ENCODE results near the gene B3GAT2. TPM values are rescaled to one million over a fixed set of nuclear protein-coding genes. Genes with fewer than 3 reads are reported as not detected.

Gene B3GAT2
- total RNA-seq, 1 experiment from 2014 or later: not detected

DNA sequence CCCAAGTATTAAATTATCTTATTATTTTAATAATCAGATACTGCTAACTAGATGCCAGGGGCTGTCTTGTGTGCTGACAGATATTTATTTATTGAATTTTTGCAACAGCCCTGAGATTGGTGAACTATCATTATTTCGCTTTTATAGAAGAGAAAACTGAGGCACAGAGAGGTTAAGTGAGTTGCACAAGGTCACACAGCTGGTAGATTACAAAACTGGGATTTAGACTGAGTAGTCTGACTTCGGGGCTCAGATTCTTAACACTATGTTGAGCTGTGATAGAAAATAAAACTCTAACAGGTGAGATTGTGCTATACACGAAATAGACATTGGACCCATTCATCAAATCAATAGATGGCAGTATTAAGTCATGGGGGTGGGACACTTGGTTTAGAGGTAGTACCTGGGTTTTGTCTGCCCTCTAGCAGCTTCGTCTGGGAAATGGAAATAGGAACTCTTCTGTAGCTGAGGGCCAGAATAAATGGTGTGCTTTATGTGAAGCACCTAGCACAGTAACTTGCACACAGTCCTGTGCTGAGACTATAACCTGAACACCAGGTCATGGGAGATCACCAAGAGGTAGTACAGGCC is 113.4 kb downstream of the B3GAT2 start:
- no peak for DNase-seq (ENCODE audit: low spot score)

DNA sequence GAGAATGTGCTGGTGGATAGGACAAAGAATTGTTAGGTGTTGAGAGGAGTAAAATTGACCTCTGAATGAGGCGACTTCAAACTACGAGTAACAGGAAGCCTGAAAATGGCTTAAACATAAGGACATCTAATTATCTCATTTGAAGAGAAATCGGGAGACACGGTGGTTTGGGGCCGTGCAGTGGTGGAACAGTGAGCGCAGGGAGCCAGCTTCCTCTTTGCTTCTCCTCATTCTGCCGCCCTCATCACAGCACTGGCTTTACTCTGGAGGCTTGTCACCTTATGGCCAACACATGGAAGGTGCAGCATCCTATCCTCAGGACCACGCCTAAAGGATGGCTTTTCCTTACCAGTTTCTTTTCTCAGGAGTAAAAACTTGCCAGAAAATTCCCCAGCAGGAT is 114.3 kb downstream of the B3GAT2 start:
- DNase-seq (ENCODE audit: low spot score): no peak

DNA sequence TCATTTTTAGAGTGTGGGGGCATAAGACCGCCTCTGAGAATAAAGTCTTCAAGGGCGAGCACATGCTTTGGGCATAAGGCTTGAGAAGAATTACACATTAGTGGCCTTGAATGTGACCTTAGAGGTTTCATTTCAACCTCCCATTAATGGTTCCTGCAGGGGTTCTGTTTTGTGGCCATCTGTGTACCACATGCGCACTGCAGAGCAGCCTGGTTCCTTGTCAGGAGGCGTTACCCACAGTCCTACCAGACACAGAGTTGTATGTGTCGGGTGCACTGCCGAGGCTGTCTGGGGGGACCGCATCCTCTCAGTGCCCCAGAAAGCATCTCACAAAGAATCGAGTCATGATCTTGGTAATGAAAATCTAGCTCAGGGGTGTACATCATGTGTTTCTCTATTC is 115.7 kb downstream of the B3GAT2 start:
- DNase-seq (ENCODE audit: low spot score): no peak

DNA sequence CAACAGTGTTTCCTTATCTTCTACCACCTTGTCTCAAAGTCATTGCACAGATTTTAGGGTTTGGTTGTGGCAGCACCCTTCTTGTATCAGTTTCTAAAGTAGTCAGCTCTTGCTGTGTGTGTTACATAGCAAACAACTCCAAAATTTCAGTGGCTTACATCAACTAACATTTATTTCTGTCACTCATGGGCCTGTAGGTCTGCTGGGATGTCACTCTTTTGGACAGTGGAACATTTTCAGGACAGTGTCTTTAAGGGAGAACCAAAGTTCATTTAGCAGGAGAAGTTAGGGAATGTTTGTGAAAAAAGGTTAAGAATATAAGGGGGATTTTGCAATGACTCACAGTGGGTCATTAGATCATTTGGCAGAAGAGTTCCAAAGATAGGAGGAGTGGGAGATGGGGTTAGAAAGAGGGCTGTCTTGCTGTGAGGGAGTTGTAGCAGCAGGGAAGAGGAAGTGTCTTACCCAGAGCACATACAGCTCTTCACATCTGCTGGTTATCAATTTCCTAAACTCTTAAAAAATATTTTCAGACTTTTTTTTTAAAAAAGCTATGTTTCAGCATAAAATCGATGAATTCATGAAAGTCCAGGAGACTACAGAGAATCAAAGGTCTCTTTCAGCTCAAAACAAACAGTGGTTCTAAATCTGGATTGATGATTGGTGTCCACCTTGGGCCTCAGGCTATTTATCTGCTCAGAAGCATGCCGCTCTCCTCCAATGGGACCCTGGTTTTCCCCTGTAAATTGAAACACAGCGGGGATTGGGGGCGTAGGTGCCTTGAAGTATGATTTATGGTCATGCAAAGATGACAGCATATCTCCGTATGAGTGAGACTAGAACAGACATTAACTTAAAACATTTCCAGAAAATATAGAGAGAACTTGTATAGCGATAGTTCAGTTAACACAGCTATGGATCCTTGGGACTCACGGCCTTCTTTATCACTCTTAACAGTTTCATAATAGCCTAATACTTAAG is 117.3 kb downstream of the B3GAT2 start:
- DNase-seq (ENCODE audit: low spot score): no peak

DNA sequence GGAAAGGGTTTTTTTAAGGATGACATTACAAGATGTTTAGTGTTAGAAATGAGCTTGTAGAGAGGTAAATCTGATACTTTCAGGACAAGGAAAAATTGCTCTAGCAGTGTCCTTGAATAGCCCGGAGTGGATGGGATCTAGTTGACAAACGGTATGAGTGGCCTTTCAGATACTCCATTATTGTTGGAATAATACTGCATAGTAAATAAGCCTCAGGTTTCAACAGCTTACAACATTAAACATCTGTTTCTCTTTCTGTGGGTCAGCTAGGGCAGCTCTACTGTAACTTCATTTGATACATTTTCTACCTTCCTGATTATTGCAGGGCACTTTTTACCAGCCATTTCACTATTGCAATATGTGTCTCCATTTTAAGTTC is 118.0 kb downstream of the B3GAT2 start:
- no peak for DNase-seq (ENCODE audit: low spot score)

DNA sequence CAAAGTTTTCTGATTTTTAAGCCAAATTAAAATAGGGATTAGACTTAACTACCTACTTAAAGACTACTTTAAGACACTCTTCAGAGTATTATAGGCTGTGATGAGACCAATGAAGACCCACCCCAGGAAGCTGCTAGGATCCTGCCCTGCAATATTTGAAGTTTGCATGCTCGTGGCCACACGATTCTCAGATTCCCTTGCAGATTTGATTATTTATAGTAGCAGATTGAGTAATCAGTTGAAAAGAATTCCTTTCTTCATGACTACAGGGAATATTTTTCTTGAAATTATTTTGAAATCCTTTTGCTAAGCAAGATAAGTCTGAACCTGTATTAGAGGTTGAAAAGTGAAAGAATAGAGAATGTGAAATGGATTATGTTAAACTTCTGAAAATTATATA is 122.3 kb downstream of the B3GAT2 start:
- DNase-seq (ENCODE audit: low spot score): no peak

DNA sequence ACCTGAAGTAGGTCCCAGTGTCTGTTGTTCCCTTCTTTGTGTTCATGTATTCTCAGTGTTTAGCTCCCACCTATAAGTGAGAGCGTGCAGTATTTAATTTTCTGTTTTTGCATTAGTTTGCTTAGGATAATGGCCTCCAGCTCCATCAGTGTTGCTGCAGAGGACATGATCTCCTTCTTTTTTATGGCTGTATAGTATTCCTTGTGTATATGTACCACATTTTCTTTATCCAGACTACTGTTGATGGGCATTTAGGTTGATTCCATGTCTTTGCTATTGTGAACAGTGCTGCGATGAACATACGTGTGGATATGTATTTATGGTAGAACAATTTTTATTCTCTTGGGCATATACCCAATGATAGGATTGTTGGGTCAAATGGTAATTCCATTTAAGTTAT is 125.4 kb downstream of the B3GAT2 start:
- DNase-seq (ENCODE audit: low spot score): no peak

DNA sequence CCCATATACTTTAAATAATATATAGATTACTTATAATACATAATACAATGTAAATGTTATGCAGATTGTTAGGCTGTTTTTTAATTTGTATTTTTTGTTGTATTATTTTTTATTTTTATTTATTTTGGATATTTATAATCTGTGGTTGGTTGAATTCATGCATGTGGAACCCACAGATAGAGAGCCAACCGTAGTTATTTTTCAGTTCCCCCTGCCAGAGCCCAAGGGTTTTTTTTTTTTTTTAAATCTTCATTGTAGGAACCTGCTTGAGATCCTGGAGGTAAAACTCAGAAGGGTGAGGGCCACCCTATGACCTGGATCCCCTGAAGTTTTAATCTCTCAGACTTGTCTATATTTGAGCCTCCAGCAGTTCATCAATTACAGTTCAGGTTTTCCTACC is 133.2 kb downstream of the B3GAT2 start:
- no peak for DNase-seq (ENCODE audit: low spot score)

DNA sequence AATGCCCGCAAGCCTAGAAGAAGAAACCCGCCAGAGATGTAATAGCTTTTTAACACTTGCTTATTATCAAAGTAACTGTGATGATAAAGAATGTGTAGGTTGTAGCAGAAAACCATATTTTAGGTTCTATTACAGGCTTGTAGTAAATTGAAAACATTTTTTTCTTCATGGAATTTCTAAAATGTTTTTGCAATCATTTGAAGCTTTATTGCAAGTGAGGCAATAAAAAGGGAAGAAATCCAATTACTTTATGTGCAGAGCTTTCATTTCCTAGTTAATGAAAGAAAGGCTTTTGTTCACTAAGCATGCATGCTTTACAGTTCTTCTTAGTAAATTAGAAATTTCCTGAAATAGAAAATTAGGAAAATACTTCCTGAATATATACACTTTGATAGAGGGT is 135.1 kb downstream of the B3GAT2 start:
- no peak for DNase-seq (ENCODE audit: low spot score)

DNA sequence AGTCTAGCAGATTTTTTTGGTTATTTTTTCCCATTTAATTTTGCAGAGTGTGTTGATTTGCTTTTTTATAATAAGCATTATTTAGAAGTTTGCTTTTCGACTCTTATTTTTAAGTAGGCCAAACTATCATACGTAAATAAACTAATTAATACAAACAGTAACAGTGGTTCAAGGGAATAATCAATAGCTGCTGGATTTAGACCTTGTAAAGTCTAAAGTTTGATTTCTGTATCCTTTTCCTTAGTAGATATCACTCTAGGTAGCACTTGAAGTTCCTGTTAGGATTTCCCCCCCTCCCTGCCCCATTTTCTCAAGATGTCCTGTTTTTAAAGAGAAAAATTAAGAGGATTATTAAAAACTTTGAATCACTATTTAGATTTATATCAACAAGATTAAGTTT is 136.1 kb downstream of the B3GAT2 start:
- DNase-seq (ENCODE audit: low spot score): no peak

DNA sequence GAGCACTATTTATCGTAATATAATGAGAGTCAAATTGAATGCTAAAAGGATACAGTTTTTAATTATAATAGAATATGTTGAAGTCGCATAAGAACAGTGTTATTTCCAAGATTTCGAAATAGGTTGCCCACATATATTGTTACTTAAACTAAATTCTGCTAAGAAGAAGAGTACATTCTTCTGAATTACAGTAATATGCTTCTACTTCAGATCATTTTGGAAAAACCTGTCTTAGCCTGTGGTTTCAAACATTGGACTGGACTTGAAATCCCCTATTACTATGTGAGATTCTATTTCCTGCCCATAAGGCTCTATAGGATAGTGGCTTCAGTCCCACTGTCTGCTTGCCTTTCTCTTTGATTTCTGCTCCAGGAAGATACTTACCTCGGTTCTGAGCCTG is 137.2 kb downstream of the B3GAT2 start:
- no peak for DNase-seq (ENCODE audit: low spot score)

DNA sequence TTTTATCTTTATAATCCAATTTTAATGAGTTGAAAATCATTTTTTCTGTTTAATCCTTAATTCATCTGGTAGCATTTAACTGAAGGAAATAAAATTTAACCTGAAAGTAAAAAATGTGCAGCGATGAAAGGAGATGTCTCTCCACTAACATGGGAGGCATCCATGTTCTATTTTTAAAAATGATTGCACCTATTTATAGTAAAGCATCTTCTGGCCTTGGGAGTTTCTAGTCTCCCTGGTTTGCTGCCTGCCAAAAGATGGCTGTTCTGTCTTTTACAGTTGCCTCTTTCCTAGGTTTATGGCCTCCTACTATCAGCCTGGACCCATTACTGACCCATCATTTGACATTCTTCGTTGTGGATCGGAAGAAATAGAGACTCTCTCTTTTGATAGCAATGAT is 143.0 kb downstream of the B3GAT2 start:
- no peak for DNase-seq (ENCODE audit: low spot score)

DNA sequence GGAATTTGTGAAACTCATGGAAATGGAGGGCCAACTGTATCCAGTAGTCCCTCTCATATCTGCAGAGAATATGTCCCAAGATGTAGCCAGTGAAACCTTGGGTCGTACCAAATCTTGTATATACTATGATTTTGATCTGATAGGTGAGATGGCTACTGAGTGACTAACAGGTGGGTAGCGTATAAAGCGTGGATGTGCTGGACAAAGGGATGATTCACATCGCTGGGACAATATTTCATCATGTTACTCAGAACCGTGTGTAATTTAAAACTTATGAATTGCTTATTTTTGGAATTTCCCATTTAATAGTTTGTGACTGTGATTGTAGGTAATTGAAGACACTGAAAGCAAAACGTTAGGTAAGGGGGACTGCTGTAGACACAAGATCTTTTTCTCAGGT is 145.1 kb downstream of the B3GAT2 start:
- peak; percentile 14 for DNase-seq (ENCODE audit: low spot score)

Data from A172 (cell line).